OCI-M2 (cell line): ENCODE measurements around the gene ZFP69B.

Experiments used
- DNase-seq: peaks from one replicate; lab custom pipeline; 2025; ENCODE audit not compliant: unreplicated experiment; lab: John Stamatoyannopoulos, UW

Gene ZFP69B

DNA sequence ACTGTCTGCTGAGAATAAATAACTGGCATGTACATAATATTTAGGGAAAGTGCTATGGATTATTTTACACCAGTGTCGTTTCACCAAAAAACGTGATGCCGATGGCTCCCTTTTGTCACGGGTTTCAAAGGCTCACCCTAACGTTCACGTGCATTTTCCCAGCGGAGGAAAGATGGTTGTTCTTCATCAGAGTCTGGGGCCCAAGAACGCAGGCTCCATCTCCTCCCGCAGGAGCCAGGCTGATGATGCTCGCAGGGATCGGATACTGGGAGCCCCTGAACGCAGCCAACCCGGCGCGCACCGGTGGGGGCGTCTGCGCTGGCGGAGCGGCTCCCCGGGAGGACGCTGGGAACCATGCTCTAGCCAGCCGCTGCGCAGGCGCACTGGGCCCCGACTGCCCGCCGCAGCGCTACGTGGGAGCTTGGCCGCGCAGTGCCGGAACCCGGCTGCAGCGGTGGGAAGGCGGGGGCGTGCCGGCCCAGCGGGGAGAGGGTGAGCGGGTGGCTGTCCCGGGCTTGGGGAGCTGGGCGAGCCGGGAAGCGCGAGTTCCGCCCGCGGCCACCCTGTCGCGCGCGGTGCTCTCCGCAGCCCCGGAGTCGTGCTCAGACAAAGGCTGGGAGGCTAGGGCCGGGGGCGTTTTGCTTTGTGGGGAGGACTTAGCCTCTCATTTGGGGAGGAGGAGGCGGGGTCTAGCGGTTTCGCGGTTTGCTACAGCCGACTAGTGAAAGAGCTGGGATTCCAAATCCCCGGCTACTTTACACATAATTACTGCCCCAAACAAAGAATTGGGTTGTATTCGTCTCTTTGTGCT lies at the start of gene ZFP69B:
TSS of gene ZFP69B (plus strand) at position 793 of the 811 bp plus-strand sequence. CDS start 486 bp downstream, outside the sequence.
- peak; percentile 54 for DNase-seq

DNA sequence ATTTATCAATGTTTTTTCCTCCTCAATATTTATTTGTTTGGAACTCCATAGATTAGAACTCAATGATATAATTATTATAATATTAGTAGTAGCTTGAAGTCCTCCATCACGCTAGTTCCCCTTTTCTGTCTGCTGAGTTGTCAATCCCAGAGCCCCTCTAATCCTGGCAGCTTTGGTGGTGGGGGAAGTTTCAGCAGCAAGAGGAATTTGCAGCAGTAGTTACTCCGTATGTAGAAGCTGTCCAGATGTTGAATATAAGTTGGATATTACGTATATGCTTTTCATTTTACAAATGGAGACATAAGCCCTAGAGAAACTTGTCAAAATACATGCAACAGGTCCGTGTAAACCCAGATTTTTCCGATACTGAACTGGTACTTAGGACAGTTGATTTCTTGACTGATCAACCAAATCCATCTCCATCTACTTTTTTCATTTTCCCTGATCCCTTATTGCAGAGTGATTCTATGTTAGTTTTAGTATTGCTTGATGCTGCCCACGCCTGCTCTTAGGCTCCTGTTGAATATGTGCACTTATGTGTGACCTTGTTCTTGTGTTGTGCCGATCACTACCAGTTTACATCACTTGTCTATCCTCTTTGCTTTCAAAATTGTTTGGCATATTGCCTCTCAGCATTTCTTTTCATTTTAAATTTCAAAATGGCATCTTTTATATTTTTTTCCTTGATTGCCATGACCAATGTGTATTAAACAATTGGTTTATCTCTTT lies 48.6 kb upstream of the ZFP69B start:
- no peak for DNase-seq

DNA sequence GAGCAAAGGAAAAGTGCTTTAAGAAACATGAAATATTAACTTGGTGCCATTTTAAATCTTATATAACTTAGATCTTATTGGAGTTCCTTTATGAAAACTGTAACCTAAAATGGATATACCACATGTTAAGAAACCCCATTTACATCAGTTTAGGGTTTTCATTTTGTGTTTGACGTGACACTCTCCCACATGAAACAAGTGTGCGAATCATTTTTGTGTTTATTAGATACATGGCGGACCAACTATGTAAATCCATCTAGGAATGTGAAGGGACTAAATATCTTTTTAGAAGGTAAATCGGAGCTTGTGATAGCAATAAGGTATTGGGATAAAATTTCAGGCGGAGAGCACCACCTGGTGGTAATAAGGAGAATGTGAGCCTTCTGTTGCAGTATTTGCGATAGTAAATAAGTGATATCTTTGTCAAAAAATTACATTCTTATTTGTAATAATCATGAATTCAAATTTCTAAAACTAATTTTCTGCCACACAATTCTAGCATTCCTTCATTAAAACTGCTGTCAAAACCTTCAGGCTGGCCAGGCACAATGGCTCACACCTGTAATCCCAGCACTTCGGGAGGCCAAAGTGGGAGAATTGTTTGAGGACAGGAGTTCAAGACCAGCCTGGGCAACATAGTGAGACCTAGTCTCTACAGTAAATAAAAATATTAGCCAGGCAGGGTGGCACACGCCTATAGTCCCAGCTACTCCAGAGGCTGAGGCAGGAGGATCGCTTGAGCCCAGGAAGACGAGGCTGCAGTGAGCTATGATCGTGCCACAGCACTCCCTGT lies 45.4 kb upstream of the ZFP69B start:
- DNase-seq, result no peak

DNA sequence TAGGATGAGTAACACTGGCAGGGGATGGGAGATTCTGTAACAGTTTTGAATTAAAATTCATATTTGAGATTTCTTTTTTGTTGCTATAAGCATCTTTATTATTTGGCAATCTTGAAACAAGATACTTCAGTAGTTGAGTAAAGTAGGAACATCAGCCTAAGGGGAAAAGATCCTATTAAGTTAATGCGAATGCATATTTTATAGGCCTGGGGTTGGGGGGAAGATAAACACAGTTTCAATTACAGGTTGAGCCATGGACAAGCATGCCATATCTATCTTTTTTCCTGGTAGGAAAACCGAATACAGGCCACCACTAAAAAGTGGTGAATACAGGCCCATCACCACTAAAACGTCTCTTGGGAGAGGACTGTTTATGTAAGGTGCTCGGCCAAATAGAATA lies 44.5 kb upstream of the ZFP69B start:
- DNase-seq, result no peak

DNA sequence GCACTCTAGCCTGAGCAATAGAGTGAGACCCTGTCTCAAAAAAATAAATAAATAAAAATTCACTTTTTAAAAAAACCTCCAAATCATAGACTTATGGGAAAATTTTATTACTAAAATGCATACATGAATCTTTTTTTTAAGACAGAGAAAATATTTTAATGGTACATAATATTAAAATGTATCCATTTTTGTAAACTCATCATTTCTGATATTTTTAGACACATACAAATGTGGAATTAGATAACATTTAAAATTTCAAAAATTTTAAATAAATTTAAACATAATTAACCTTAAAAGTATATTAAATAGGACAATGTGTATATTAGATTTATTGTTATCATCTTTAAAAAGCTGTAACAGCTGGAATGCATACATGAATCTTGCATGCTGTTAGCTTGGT lies 42.8 kb upstream of the ZFP69B start:
- DNase-seq, result no peak

DNA sequence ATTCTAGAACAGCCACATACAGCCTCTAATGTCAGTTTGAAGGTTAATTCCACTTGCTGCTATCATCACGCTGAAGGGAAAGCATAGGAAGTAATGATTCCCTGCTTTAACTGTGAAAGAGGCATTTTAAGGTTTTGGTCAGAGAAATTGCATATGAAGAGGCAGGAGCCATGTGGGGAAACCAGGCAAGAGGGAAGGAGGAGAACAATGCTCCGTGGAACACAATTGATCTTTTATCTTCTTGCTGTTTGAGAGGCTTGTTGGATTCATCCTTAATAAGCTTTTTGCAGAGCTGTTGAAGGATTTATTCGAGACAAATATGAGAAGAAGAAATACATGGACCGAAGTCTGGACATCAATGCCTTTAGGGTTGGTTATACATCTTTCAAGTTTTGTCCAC lies 40.8 kb upstream of the ZFP69B start:
- no peak for DNase-seq

DNA sequence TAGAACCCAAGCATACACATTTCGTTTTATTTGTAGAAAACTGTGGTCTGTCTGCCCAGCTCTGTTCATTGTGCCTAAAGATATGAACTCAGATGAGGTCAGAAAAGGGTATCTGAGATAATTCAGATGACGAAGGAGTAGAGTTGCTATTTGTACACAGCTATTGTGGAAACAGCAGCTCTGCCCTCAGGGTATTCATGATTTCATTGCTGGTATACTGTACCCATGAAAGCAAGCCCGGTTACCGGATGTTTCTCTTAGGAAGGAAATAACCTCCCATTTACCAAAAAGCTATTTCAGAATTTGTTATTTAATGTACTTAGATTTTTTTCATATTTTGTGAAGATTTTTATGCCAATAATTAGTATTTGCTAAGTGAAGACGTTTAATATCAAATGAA lies 39.0 kb upstream of the ZFP69B start:
- DNase-seq, result no peak

DNA sequence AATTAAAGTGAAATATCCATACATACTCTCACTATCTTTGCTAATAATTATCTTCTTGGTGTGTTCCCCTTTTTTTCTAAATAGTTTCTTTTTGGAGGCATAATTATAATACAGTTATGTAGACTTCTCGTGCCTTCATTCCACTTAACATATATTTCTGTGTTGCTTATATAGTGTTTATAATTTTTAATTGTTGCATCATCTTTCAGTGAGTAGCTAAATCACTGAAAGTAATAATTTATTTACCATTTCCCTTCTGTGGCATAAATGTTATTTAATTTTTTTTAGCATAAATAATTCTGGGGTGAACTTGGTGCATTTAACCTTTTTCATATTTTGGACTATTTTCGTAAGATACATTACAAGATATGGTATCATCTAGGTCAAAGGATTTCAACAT lies 38.4 kb upstream of the ZFP69B start:
- DNase-seq, result no peak

DNA sequence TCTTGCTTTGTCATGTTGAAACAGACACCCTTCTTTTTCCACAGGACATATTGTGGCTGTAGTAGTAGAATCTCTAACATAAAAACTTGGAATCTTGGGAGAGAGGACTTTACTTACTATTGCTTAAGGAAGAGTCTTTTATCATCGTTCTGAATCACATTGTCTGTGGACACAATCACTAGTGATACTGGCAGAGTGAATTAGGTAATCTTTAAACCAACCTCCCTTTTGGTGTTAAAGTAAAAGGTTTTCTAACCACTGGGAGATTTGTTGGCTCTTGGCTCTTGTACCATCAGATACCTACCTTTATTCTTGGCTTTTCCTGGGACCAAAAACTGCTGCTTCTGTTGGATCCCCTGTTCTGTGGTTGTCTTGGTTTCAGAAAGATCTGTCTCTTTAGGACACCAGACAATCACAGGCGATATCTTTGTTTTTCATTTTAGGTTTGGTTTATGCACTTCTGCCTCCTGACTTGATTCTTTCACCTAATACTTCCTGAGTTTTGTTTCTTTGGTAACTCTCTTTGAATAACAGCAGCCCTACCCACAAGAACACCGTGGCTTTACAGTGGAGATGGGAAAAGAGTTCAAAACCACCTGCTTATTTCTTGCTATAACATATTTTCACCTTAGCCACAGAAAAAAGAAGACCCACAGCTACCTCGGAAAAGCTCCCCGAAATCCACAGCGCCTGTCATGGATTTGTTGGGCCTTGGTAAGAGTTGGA lies 36.6 kb upstream of the ZFP69B start:
- DNase-seq, result no peak

DNA sequence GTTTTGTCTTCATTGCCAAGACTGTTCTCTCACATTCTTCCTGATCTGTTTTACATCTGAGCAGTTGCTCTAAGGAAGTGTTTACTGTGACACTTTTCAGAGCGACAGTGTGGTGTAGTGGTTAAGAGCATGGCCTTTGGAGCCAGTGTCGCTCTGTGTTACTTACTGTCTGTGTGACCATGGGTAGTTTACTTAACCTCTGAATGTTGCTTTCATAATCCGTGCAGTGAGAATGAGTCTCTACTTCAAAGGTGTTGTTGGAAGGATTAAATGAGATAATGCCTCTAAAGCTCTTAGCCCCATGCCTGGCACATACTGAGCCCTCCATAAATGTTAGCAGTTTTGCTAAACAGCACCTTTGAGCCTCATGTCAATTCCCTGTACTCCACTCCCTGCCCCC lies 35.9 kb upstream of the ZFP69B start:
- no peak for DNase-seq

DNA sequence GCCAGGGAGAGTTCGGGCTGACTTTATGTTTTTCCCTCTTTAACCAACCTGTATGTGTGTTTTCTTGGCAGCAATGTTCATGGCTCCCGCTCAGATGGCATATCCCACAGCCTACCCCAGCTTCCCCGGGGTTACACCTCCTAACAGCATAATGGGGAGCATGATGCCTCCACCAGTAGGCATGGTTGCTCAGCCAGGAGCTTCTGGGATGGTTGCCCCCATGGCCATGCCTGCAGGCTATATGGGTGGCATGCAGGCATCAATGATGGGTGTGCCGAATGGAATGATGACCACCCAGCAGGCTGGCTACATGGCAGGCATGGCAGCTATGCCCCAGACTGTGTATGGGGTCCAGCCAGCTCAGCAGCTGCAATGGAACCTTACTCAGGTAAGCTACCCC lies 33.6 kb upstream of the ZFP69B start:
- DNase-seq, result no peak

DNA sequence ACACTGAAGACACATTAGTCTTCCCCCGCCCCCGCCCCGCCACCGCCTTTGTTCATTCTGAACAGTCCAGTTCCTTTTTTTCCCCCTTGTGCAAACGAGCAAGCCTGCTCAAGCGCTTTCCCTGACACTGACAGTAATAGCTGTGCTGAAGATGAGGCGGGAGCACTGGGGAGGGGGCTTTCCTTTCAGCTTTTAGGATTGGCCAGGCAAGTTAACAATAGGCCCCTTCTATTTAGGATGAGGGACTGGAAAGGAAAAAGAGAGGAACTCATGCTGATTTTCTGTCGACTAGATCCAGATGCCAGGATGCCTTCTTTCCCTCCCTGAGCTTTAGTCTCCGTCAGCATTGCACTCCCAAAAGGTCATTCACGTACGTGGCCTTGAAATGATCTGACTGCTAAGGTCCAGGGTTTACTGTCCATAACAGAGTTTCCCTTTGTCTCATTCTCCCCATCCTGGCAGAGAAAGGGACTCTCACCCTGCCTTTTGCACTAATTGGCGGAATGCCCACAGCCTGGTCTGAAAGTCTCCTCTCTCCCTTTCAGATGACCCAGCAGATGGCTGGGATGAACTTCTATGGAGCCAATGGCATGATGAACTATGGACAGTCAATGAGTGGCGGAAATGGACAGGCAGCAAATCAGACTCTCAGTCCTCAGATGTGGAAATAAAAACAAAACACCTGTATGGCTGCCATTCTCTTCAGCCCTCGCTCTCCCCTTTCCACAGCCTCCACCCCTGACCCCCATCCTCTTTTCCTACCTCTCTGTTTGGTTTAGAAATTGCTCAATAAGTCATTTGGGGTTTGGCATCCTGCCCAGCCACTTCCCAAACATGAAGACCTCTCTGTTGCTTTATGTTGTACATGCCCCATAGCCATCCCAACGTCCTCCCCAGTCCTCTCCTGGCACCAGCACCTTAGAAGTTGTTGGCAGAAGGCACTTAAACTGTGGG lies 28.6 kb upstream of the ZFP69B start:
- DNase-seq, result no peak

DNA sequence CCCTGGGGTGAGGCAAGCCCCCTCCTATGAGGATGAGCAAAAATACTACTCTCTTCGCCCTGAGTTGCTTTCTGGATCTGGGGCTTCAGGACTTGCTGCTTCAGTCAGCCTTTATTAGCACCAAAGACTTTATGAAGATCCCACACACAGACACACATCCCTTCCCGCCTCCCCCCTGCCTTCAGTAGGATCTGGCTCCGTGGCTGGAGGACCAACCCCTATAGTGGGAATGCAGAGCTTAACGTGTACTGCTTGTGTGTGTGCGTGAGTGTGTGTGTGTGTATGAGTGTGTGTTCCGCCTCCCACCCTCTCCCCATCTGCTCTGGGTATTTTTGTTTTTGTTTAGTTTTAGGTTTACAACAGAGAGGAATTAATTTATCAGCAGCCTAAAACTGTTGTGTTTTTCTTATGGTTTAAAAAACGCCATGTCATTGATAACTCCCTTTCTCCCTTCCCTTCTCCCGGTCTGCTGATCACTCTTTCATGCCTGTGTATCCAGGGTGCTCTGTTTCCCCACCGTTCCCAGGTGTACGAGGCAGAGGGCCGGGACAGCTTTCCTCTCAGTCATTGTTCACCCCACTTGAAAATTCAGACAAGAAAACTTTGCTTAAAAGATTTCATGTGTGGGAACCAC lies 27.5 kb upstream of the ZFP69B start:
- no peak for DNase-seq

DNA sequence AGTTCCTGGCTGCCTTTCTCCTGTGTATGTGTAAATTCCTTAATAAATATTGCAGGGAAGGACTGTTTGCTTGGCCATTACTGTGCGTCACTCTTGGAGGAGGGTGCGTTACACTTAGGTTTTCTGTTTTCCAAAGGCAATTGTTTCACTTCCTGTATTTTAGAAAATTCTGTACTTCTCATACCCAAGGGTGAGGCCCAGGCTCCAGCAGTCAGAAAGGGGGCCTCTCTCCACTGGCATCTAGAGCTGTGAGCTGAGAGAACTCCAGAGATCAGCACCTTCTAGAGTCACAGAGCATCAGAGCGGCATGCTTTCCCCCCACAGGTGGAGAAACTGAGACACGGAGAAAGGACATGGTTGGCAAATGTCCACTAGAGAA lies 27.0 kb upstream of the ZFP69B start:
- DNase-seq, result no peak

DNA sequence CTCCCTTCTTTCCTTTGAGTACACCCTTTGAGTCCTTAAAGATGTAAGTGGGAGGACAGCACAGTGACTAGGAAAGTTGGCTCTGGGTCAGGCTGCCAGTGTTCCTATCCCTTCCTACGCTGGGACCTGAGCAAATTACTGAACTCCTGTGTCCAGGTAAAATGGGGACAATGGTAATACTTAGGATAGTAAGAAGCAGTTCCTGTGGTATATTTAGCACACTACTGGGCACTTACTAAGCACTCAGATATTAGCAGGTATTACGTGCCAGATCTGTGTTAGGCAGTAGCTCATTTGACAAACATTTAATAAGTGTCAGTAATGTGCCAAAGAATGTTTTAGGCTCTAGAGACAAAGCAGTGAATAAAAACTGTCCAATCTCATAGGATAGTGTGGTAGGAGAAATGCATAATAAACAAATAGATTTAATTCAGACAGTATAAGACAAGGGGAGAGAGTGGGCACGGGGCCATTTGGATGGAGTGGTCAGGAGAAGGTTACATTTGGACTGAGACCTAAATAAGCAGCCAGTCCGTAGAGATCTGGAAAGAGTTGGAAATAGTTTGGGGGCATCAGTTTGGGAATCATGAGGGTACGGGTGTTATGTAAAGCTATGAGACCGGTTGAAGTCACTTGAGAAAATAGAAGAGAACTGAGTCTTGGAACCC lies 26.2 kb upstream of the ZFP69B start:
- no peak for DNase-seq

DNA sequence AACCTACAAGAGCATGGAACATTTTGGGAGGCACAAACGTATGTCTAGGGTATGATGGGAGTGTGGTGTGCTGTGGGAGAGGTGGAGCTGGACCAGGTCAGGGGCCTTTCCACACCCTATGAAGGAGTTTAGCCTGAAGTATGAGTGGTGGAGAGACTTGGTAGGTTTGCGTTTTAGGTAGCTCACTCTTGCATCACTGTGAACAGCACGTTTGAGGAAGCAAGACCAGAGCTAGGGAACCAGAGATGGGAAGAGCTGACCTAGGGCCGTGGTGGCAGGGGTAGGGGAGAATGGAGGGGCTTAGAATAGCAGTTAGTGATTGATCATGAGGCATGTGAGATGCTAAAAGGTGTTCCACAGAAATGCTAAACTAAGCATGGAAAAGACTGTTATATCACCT lies 25.1 kb upstream of the ZFP69B start:
- no peak for DNase-seq

DNA sequence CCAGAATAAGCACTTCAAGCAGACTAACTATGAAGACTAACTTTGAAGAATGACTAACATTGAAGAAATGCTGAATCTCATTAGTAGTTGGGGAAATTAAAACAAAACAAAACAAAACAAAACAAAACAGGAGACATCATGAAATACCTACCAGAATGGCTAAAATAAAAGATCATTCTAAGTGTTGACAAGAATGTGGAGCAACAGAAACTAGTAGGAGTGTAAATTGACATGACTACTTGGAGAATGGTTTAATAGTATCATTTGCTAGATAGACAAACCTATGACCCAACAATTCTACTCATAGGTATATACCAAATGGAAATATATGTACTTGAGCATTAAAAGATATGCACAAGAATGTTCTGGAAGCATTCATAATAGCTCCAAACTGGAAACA lies 18.9 kb upstream of the ZFP69B start:
- DNase-seq, result no peak

DNA sequence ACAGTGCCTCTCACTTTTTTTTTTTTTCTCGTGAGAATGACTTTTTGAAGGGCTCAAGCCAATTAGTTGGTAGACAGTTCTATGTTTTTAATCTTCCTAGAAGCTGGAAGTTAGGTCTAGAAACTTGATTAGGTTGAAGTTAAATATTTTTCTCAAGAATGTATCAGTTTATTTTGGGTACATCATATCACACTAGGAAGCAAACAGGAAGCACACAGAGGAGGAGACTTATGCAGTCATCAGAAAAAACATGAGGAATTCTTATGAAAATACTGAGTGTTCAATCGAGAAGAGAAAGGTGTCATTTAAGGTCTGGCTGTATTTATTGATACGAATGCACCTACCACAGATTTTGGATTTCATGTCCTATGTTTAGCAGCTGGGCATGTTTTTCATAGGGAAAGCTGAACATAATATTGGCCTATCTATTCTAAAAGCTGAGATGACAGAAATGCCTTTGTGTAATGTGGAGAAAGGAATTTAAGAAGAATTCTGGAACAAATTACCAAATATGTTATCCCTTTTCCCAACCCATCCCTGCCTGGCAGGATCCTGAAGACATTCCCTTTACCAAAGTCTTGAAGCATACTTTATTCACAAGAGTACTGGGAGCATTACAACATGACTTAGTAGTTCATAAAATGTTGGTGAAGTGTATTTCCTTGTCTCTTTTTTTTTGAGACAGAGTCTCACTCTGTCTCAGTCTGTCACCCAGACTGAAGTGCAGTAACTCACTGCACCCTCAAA lies 17.5 kb upstream of the ZFP69B start:
- DNase-seq, result no peak
